ENCODE results near the gene MYOF. TPM values are rescaled to one million over a fixed set of nuclear protein-coding genes. Genes with fewer than 3 reads are reported as not detected.

Gene MYOF
- total and polyA plus RNA-seq, 9 of the 15 experiments (the other 6 are each of a cell fraction or from before 2014, with no cell fraction given): 0.06 to 0.27 TPM; not detected in 7

DNA sequence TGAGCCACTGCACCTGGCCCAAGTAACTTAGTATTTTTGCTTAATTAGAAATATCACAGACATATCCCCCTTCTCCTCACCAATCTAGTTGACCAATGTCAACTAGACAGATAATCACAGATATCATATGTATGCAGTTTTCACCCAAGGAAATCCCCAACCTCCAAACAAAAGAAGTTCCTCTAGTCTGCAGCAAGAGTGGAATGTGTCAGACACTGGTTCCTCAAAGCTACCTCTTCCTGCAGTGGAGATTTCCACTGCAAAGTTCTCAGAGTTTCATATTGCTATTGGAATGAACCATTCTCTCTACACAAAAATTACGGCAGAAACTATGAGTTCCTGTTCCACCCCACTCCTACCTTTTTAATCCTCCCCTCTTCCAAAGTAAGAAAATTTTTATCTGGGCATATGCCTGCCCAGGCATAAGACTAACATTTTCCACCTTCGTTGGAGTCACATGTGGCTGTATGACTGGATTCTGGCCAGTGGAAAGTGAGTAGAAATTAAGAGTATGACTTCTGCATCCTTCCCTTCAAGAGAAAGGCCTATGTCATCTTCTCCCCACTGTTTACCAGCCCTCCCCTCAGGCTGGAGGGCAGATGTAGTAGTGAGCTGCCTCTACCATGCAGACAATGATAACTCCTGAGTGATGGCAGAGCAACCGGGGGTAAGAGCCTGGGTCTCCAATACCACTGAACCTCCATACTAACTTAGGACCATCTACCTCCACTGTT, 103.0 kb downstream of the MYOF start:
- H3K27me3 ChIP-seq (ENCODE audit: control insufficient read depth in 2 of 2, insufficient read depth in 2 of 2, low read length in 2 of 2): peaks cover 0 to 17% of the 10 kb centered on the region in 2 experiments; a peak in 2 of 5 replicates
- in situ Hi-C loops (cut with MboI): no loop called here
- no peak for ATAC-seq
- POLR2A ChIA-PET: no interaction called here
- no peak overlapping the region for H3K4me3 ChIP-seq
- no peak overlapping the region for H3K4me2 ChIP-seq (ENCODE audit: insufficient read depth, low read length)
- H3K9me1 ChIP-seq (ENCODE audit: control insufficient read depth, insufficient read depth, low read length): no peaks in the 10 kb centered on the region
- no peak for FAIRE-seq
- no peaks in the 10 kb centered on the region for H3K9me3 ChIP-seq (replicated peaks; ENCODE audit: control insufficient read depth, insufficient read depth, low read depth, low read length)
- CTCF ChIA-PET (ENCODE audit: low intra/inter-chr PET ratio): no interaction called here
- DNase-seq (ENCODE audit: extremely low read depth in 1 of 4, low spot score in 3 of 4): no peak
- H3K9ac ChIP-seq (ENCODE audit: insufficient read depth in 1 of 2, low read depth in 2 of 2, low read length in 2 of 2): no peak overlapping the region
- no TSS peak for BruUV-seq (replicated peaks)
- intact Hi-C loops (cut with micrococcal nuclease): loop anchor here (5.0 to 10.0 kb wide), 2 partner anchors 296 to 438 kb away; no protein-coding TSS in a partner anchor
- 3% methylated on average over 3 of the region's 3 CpGs for WGBS (ENCODE audit: insufficient coverage, low coverage, missing lambda C conversion rate)
- H3K27ac ChIP-seq (ENCODE audit: extremely low read depth, low read depth, low read length): no peak overlapping the region
- H3K36me3 ChIP-seq (ENCODE audit: control insufficient read depth, insufficient read depth, low read length): no peaks in the 10 kb centered on the region
- H3K4me1 ChIP-seq (replicated peaks in 1 of 2; ENCODE audit: control insufficient read depth in 2 of 2, insufficient read depth in 2 of 2, low read length in 2 of 2): no peaks in the 10 kb centered on the region
- no peaks in the 10 kb centered on the region for H4K20me1 ChIP-seq (replicated peaks; ENCODE audit: control insufficient read depth, insufficient read depth, low read length)
- H2AFZ ChIP-seq (ENCODE audit: low read depth, low read length): no peak overlapping the region
- no peaks in the 10 kb centered on the region for H3K79me2 ChIP-seq (ENCODE audit: control insufficient read depth, insufficient read depth, low read length)
- no peak for TF ChIP-seq ZFP36 (IDR thresholded peaks at IDR 0.05; ENCODE audit: low read depth, low read length, partially characterized antibody)
- no peak for TF ChIP-seq POLR3G (IDR thresholded peaks at IDR 0.05; ENCODE audit: extremely low read depth, insufficient read length, insufficient replicate concordance)
- no peak for TF ChIP-seq ZNF121 (CRISPR knock-in tag; conservative IDR thresholded peaks at IDR 0.05)
- TF ChIP-seq ZNF589 (CRISPR knock-in tag; IDR thresholded peaks at IDR 0.05; ENCODE audit: low read depth): no peak
- no peak for TF ChIP-seq ZNF184 (CRISPR knock-in tag; IDR thresholded peaks at IDR 0.05)
- TF ChIP-seq ZNF253 (CRISPR knock-in tag; conservative IDR thresholded peaks at IDR 0.05): no peak
- TF ChIP-seq RBBP5 (IDR thresholded peaks at IDR 0.05; ENCODE audit: borderline replicate concordance, insufficient read depth, low read length, poor library complexity, severe bottlenecking): no peak
- TF ChIP-seq SREBF1 (IDR thresholded peaks at IDR 0.05; ENCODE audit: borderline replicate concordance, low read depth, low read length): no peak
- TF ChIP-seq ZFP1 (CRISPR knock-in tag; IDR thresholded peaks at IDR 0.05): no peak
- TF ChIP-seq GATA2 (CRISPR knock-in tag; IDR thresholded peaks at IDR 0.05): no peak
- TF ChIP-seq, protein P1, sequence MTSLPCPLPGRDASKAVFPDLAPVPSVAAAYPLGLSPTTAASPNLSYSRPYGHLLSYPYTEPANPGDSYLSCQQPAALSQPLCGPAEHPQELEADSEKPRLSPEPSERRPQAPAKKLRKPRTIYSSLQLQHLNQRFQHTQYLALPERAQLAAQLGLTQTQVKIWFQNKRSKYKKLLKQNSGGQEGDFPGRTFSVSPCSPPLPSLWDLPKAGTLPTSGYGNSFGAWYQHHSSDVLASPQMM (CRISPR knock-in tag; IDR thresholded peaks at IDR 0.05): no peak
- no peak for TF ChIP-seq L3MBTL2 (IDR thresholded peaks at IDR 0.05)

Measured in K562 (cell line).